Esophagus muscularis mucosa (tissue), 4 donors: ENCODE results near the gene ISOC2. TPM values are rescaled to one million over a fixed set of nuclear protein-coding genes. Genes with fewer than 3 reads are reported as not detected.

Experiments used
- DNase-seq: peaks from one replicate; pipeline ENCODE4 v3.0.0-alpha.2; 2017; ENCODE audit errors: extremely low spot score
- H3K27ac ChIP-seq, 4 donors: fragments of 200-600 bp; sonication (generic); replicated peaks in 1 of 4; 1 replicate in 3 of 4; 2 replicates in 1 of 4; pipeline ENCODE4 v1.5.1; 2016 to 2019; ENCODE audit warnings: mild to moderate bottlenecking in 1 of 4
- H3K27me3 ChIP-seq, 4 donors: fragments of 200-600 bp; sonication (generic); one replicate each; pipeline versions ENCODE4 v1.5.1 to v1.6.0; 2016 to 2019
- H3K36me3 ChIP-seq, 4 donors: fragments of 200-600 bp; sonication (generic); one replicate each; pipeline ENCODE4 v1.5.1; 2016 to 2019
- H3K4me1 ChIP-seq, 4 donors: fragments of 200-600 bp; sonication (generic); one replicate each; pipeline ENCODE4 v1.5.1; 2016 to 2019
- H3K4me3 ChIP-seq, 4 donors: fragments of 200-600 bp; sonication (generic); 1 replicate in 2 of 4; 2 replicates in 2 of 4; pipeline ENCODE4 v1.5.1; 2016 to 2019; ENCODE audit warnings: mild to moderate bottlenecking in 4 of 4, moderate library complexity in 1 of 4
- H3K9me3 ChIP-seq, 4 donors: fragments of 200-600 bp; sonication (generic); 1 replicate in 3 of 4; 2 replicates in 1 of 4; pipeline ENCODE4 v1.5.1; 2016 to 2019
- EP300 ChIP-seq: sonication (generic); formaldehyde crosslinking; IDR thresholded peaks from one replicate; pipeline ENCODE4 v1.6.1; 2017; ENCODE audit warnings: antibody characterized with exemption
- POLR2A ChIP-seq: fragments of 450-650 bp; IDR thresholded peaks from one replicate; pipeline ENCODE4 v1.6.1; 2017; ENCODE audit warnings: antibody characterized with exemption, moderate library complexity, mild to moderate bottlenecking, low read depth
- POLR2AphosphoS5 ChIP-seq, 2 donors: sonication (generic); formaldehyde crosslinking; IDR thresholded peaks; one replicate each; pipeline ENCODE4 v1.6.1; 2017; ENCODE audit warnings: antibody characterized with exemption in 2 of 2
- whole genome bisulfite sequencing: methylation state at CpG from one replicate; pipeline ENCODE4 v1.1.5; 2018; 5-methylcytosine and 5-hydroxymethylcytosine counted together
- intact Hi-C: fragments of 100-400 bp; cut with DNase I; formaldehyde crosslinking; loops from one replicate; pipeline ENCODE4 v1.15.1; 2023
- total RNA-seq, 4 donors: library from RNA; depleted of rRNA; stranded (reverse); fragments of >200 nt; gene quantifications; one replicate each; pipeline versions ENCODE4 v1.1.0 to v1.2.1, GENCODE V29; 2016
- TF ChIP-seq, protein P1 (sequence below), 3 experiments: fragments of 200-600 bp in 2 of 3; fragments of 450-650 bp in 1 of 3; sonication (generic) in 2 of 3; IDR thresholded peaks; one replicate each; pipeline ENCODE4 v1.5.1; 2017 to 2019; ENCODE audit warnings: antibody characterized with exemption in 3 of 3, mild to moderate bottlenecking in 2 of 3, moderate library complexity in 1 of 3

Gene ISOC2
- total RNA-seq, 4 donors from 2014 or later: 66.8 to 104 (median 77.7) TPM

DNA sequence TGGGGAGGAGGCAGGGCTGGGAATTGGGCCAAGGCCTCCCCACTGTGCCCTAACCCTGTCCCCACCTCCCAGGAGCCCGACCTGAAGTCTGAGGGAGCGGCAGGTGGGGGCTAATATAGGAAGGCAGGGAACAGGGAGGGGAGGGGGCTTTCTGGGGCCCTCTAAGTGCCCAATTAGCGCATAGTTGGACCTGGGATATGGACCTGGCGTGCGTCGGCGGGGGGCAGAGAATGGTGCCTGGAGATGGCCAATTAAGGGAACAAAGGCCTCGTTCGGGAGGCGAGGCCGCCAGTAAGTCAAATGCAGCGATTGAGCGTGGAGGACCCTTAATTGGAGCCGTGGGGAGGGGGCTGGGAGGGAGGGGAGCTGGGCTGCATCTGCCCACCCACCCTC is 3.2 kb upstream of the ISOC2 start, which contains the start of gene C19orf85:
Gene C19orf85, minus strand, starts transcription at position 90 of the 393 bp plus-strand sequence. CDS start 197 bp downstream, outside the sequence.
- DNase-seq: no peak
- intact Hi-C loops: no loop called here

DNA sequence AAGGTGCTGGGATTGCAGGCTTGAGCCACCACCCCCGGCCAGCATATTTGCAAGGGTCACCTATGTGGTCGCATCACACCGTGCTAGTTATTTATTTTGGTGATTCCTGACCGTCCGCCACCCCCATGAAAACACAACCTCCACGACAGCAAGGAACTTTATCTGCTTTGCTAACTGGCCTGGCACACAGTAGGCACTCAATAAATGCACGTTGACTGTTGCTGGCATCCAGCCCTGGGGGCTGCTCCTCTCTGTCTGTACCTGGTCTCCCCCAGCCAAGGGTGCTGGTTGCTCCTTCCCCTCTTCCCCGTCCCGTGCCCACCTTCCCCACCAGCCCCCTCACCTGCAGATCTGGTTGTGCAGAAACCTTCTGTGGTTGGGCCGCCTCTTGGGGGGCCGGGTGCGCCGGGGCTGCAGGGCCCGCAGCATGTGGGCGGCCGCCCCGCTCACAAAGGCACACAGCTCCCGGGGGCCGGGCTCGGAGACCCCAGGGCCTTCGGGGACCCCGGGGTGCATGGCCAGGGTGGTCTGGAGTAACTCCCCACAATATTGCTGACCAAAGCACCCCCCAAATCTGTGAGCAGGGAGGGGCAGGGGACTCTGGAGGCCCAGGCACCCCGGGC is 2.7 kb upstream of the ISOC2 start:
- peaks cover 19 to 43% (median 39%) of the 10 kb centered on the region in 4 donors for H3K4me1 ChIP-seq
- WGBS: 84% methylated on average over 15 of the region's 23 CpGs

More for the DNA sequence above, 3.2 kb upstream of the ISOC2 start, which contains the start of gene C19orf85:
- Histone ChIP-seq H3K27me3 (no peaks in the 10 kb centered on the region), H3K4me1 (peaks cover 19 to 38% (median 34%) of the 10 kb centered on the region in 4 donors), H3K9me3 (no peaks in the 10 kb centered on the region), H3K4me3 (no peak within 1 kb of the TSS), H3K27ac (no peak within 1 kb of the TSS), H3K36me3 (no peaks in the 10 kb centered on the region)
- no peak for TF ChIP-seq EP300
- TF ChIP-seq, protein P1, sequence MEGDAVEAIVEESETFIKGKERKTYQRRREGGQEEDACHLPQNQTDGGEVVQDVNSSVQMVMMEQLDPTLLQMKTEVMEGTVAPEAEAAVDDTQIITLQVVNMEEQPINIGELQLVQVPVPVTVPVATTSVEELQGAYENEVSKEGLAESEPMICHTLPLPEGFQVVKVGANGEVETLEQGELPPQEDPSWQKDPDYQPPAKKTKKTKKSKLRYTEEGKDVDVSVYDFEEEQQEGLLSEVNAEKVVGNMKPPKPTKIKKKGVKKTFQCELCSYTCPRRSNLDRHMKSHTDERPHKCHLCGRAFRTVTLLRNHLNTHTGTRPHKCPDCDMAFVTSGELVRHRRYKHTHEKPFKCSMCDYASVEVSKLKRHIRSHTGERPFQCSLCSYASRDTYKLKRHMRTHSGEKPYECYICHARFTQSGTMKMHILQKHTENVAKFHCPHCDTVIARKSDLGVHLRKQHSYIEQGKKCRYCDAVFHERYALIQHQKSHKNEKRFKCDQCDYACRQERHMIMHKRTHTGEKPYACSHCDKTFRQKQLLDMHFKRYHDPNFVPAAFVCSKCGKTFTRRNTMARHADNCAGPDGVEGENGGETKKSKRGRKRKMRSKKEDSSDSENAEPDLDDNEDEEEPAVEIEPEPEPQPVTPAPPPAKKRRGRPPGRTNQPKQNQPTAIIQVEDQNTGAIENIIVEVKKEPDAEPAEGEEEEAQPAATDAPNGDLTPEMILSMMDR (IDR thresholded peaks at IDR 0.05): no peak
- no peak for TF ChIP-seq POLR2A
- no peak for TF ChIP-seq POLR2AphosphoS5 (IDR thresholded peaks at IDR 0.05)
- WGBS: 88% methylated on average over 12 of the region's 14 CpGs

DNA sequence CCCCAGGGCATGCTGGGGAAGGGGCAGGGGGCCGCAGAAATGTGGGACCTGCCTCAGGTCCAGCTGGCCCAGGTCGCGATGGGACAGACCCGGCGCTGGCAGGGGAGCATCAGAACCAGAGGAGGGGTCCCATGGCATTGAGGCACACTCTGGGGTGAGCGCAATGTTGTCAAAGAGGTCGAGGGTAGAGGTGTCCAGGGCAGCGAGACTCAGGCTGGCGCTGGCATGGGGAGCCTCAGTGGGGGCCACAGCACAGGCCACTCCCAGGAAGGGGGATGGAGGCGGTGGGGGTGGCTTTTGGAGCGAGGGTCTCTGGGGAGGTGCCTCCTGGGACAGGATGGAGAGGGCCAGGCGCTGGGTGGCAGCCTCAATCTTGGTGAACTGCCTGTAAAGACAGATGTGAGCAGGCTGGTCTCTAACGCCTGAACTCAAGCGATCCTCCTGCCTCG is 2.2 kb upstream of the ISOC2 start:
- H3K27ac ChIP-seq: no peak overlapping the region
- no peaks in the 10 kb centered on the region for H3K36me3 ChIP-seq
- no peak overlapping the region for H3K4me3 ChIP-seq
- intact Hi-C loops: no loop called here
- 71% methylated on average over 9 of the region's 15 CpGs for WGBS
- H3K4me1 ChIP-seq: peaks cover 19 to 45% (median 42%) of the 10 kb centered on the region in 4 donors
- DNase-seq: no peak
- no peaks in the 10 kb centered on the region for H3K9me3 ChIP-seq
- H3K27me3 ChIP-seq: no peaks in the 10 kb centered on the region
- TF ChIP-seq EP300: no peak
- no peak for TF ChIP-seq POLR2AphosphoS5 (IDR thresholded peaks at IDR 0.05)
- TF ChIP-seq, protein P1 (IDR thresholded peaks at IDR 0.05): no peak
- no peak for TF ChIP-seq POLR2A

More for the DNA sequence above, 2.7 kb upstream of the ISOC2 start:
- Histone ChIP-seq H3K27me3 (no peaks in the 10 kb centered on the region), H3K36me3 (no peaks in the 10 kb centered on the region), H3K9me3 (no peaks in the 10 kb centered on the region), H3K27ac (no peak overlapping the region), H3K4me3 (no peak overlapping the region)
- TF ChIP-seq POLR2AphosphoS5 (IDR thresholded peaks at IDR 0.05) (no peak), POLR2A (no peak), EP300 (no peak)
- TF ChIP-seq, protein P1 (IDR thresholded peaks at IDR 0.05): no peak
- no peak for DNase-seq
- intact Hi-C loops: no loop called here

DNA sequence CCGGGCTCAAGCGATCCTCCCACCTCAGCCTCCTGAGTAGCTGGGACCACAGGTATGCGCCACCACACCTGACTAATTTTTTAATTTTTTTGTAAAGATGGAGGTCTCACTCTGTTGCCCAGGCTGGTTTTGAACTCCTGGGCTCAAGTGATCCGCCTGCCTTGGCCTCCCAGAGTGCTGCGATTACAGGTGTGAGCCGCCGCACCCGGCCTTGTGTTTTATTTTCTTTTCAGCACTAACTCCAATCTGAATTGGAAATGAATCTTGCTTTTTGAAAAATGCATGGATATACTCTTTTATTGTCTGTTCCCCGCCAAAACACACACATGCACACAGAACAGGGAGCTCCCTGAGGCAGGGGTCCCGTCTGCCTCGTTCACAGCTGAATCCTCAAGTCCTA is 1.3 kb upstream of the ISOC2 start:
- peaks cover 15 to 42% (median 36%) of the 10 kb centered on the region in 4 donors for H3K4me1 ChIP-seq
- WGBS: 83% methylated on average over 11 of the region's 11 CpGs
- no peak for DNase-seq
- intact Hi-C loops: no loop called here
- H3K27ac ChIP-seq: no peak overlapping the region
- no peak overlapping the region for H3K4me3 ChIP-seq
- no peaks in the 10 kb centered on the region for H3K27me3 ChIP-seq
- TF ChIP-seq EP300 (no peak), POLR2A (no peak), POLR2AphosphoS5 (IDR thresholded peaks at IDR 0.05) (no peak)
- TF ChIP-seq, protein P1 (IDR thresholded peaks at IDR 0.05): no peak
- H3K9me3 ChIP-seq: no peaks in the 10 kb centered on the region
- no peaks in the 10 kb centered on the region for H3K36me3 ChIP-seq
